ENCODE data around the gene POLR2E. TPM values are rescaled to one million over a fixed set of nuclear protein-coding genes. Genes with fewer than 3 reads are reported as not detected.

Gene POLR2E
- total RNA-seq, 2 experiments from 2014 or later = 176 to 177 TPM

GRCh38 chr19:1081301-1082164 lies 13.6 kb downstream of the POLR2E start:
- ChIA-PET CTCF (interaction anchor here (1.2 to 1.6 kb wide), 3 partner anchors 9 to 54 kb away, joined by 3 to 6 read pairs (median 4); no protein-coding TSS in a partner anchor), POLR2A (interaction anchor here (0.8 to 9.3 kb wide), 5 partner anchors 7 to 188 kb away, joined by 3 to 113 read pairs (median 6); partner anchors contain the start of genes ARHGAP45 and CIRBP)
- Mint-ChIP-seq H3K9me3 (ENCODE audit: insufficient read depth) (no peaks in the 10 kb centered on the region), H3K4me3 (no peak overlapping the region), H3K27me3 (ENCODE audit: low read depth) (no peaks in the 10 kb centered on the region), H3K4me1 (ENCODE audit: low read depth) (peaks cover 65% of the 10 kb centered on the region), H3K27ac (peak overlapping the region; percentile 78), H3K36me3 (ENCODE audit: low read depth) (peaks cover 81% of the 10 kb centered on the region)
- ATAC-seq (no peak), DNase-seq (no peak)

- H3K4me1 Mint-ChIP-seq (ENCODE audit: low read depth) = peaks cover 66% of the 10 kb centered on the region
Measured at GRCh38 chr19:1080360-1081161, 14.6 kb downstream of the POLR2E start.

GRCh38 chr19:1079566-1080111 lies 15.5 kb downstream of the POLR2E start:
- POLR2A ChIA-PET = interaction anchor here (0.7 to 9.3 kb wide), 8 partner anchors 8 to 189 kb away, joined by 3 to 113 read pairs (median 4); partner anchors contain the start of gene ARHGAP45
- Mint-ChIP-seq H3K27ac (peak overlapping the region; percentile 93), H3K36me3 (ENCODE audit: low read depth) (peaks cover 80% of the 10 kb centered on the region), H3K9me3 (ENCODE audit: insufficient read depth) (no peaks in the 10 kb centered on the region), H3K4me3 (peak overlapping the region; percentile 85), H3K4me1 (ENCODE audit: low read depth) (peaks cover 62% of the 10 kb centered on the region), H3K27me3 (ENCODE audit: low read depth) (no peaks in the 10 kb centered on the region)
- DNase-seq (peak; percentile 90), ATAC-seq (no peak)
- CTCF ChIA-PET = interaction anchor here (0.7 to 3.0 kb wide), 6 partner anchors 11 to 96 kb away, joined by 3 to 16 read pairs (median 4); partner anchors contain the start of genes ARHGAP45 and WDR18

More at GRCh38 chr19:1080360-1081161, 14.6 kb downstream of the POLR2E start:
- Mint-ChIP-seq H3K4me3 (peak overlapping the region; percentile 25), H3K27me3 (ENCODE audit: low read depth) (no peaks in the 10 kb centered on the region), H3K9me3 (ENCODE audit: insufficient read depth) (no peaks in the 10 kb centered on the region), H3K36me3 (ENCODE audit: low read depth) (peaks cover 84% of the 10 kb centered on the region), H3K27ac (peak overlapping the region; percentile 67)
- ChIA-PET POLR2A (interaction anchor here (0.8 to 9.3 kb wide), 6 partner anchors 8 to 96 kb away, joined by 3 to 113 read pairs (median 6); partner anchors contain the start of gene ARHGAP45), CTCF (interaction anchor here (0.7 to 3.0 kb wide), 7 partner anchors 10 to 97 kb away, joined by 3 to 16 read pairs (median 3); partner anchors contain the start of genes ARHGAP45 and WDR18)
- DNase-seq (no peak), ATAC-seq (no peak)

GRCh38 chr19:1076951-1077350 lies 18.2 kb downstream of the POLR2E start:
- ATAC-seq = peak; percentile 83
- Mint-ChIP-seq H3K9me3 (ENCODE audit: insufficient read depth) (no peaks in the 10 kb centered on the region), H3K36me3 (ENCODE audit: low read depth) (peaks cover 85% of the 10 kb centered on the region), H3K4me1 (ENCODE audit: low read depth) (peaks cover 68% of the 10 kb centered on the region), H3K27ac (peak overlapping the region; percentile 93), H3K27me3 (ENCODE audit: low read depth) (no peaks in the 10 kb centered on the region), H3K4me3 (peak overlapping the region; percentile 85)
- POLR2A ChIA-PET = interaction anchor here (1.0 to 9.3 kb wide), 5 partner anchors 11 to 57 kb away, joined by 3 to 113 read pairs (median 4); partner anchors contain the start of genes ABCA7 and ARHGAP45
- DNase-seq = peak; percentile 98
- CTCF ChIA-PET = interaction anchor here (0.6 to 3.4 kb wide), 3 partner anchors 10 to 13 kb away, joined by 3 to 25 read pairs (median 11); partner anchors contain the start of gene ARHGAP45

GRCh38 chr19:1076046-1076386 lies 19.2 kb downstream of the POLR2E start:
- Mint-ChIP-seq H3K27ac (peak overlapping the region; percentile 93), H3K36me3 (ENCODE audit: low read depth) (peaks cover 82% of the 10 kb centered on the region), H3K9me3 (ENCODE audit: insufficient read depth) (no peaks in the 10 kb centered on the region), H3K4me1 (ENCODE audit: low read depth) (peaks cover 65% of the 10 kb centered on the region), H3K27me3 (ENCODE audit: low read depth) (no peaks in the 10 kb centered on the region), H3K4me3 (peak overlapping the region; percentile 67)
- CTCF ChIA-PET = interaction anchor here (0.7 to 3.4 kb wide), 7 partner anchors 9 to 191 kb away, joined by 3 to 25 read pairs (median 5); partner anchors contain the start of genes ABCA7 and ARHGAP45
- POLR2A ChIA-PET = interaction anchor here (0.5 to 9.3 kb wide), 9 partner anchors 10 to 194 kb away, joined by 3 to 113 read pairs (median 4); partner anchors contain the start of genes ARHGAP45 and CIRBP
- DNase-seq = no peak
- ATAC-seq = no peak

- Mint-ChIP-seq H3K4me3 (peak overlapping the region; percentile 69), H3K27ac (peak overlapping the region; percentile 93), H3K4me1 (ENCODE audit: low read depth) (peaks cover 54% of the 10 kb centered on the region), H3K36me3 (ENCODE audit: low read depth) (peaks cover 72% of the 10 kb centered on the region), H3K9me3 (ENCODE audit: insufficient read depth) (no peaks in the 10 kb centered on the region), H3K27me3 (ENCODE audit: low read depth) (no peaks in the 10 kb centered on the region)
- ChIA-PET POLR2A (interaction anchor here (0.6 to 9.3 kb wide), 10 partner anchors 9 to 194 kb away, joined by 3 to 113 read pairs (median 4); partner anchors contain the start of genes ARHGAP45 and CIRBP), CTCF (interaction anchor here (0.7 to 3.4 kb wide), 6 partner anchors 10 to 192 kb away, joined by 3 to 25 read pairs (median 6); partner anchors contain the start of gene WDR18)
- DNase-seq (peak; percentile 91), ATAC-seq (peak; percentile 15)
Measured at GRCh38 chr19:1074544-1075283, 20.5 kb downstream of the POLR2E start.

GRCh38 chr19:1073956-1074517 lies 21.1 kb downstream of the POLR2E start:
- CTCF ChIA-PET = interaction anchor here (0.9 to 1.0 kb wide), 2 partner anchors 9 to 27 kb away, joined by 3 to 7 read pairs; no protein-coding TSS in a partner anchor
- Mint-ChIP-seq H3K36me3 (ENCODE audit: low read depth) (peaks cover 72% of the 10 kb centered on the region), H3K4me3 (peak overlapping the region; percentile 69), H3K27me3 (ENCODE audit: low read depth) (no peaks in the 10 kb centered on the region), H3K4me1 (ENCODE audit: low read depth) (peaks cover 57% of the 10 kb centered on the region), H3K9me3 (ENCODE audit: insufficient read depth) (no peaks in the 10 kb centered on the region), H3K27ac (peak overlapping the region; percentile 78)
- ATAC-seq (no peak), DNase-seq (no peak)
- POLR2A ChIA-PET = interaction anchor here (0.6 to 9.3 kb wide), 8 partner anchors 8 to 195 kb away, joined by 3 to 113 read pairs (median 3); partner anchors contain the start of genes ARHGAP45 and CIRBP

- Mint-ChIP-seq H3K27me3 (ENCODE audit: low read depth) (no peaks in the 10 kb centered on the region), H3K36me3 (ENCODE audit: low read depth) (peaks cover 71% of the 10 kb centered on the region), H3K4me1 (ENCODE audit: low read depth) (peaks cover 62% of the 10 kb centered on the region), H3K27ac (peak overlapping the region; percentile 78), H3K9me3 (ENCODE audit: insufficient read depth) (no peaks in the 10 kb centered on the region), H3K4me3 (peak overlapping the region; percentile 69)
- DNase-seq (no peak), ATAC-seq (no peak)
- POLR2A ChIA-PET = interaction anchor here (0.8 to 1.3 kb wide), 7 partner anchors 9 to 196 kb away, joined by 3 to 4 read pairs (median 3); partner anchors contain the start of genes CIRBP and RNU6-2
- CTCF ChIA-PET = no interaction called here
Measured at GRCh38 chr19:1073063-1073955, 21.9 kb downstream of the POLR2E start.

- H3K36me3 Mint-ChIP-seq (ENCODE audit: low read depth) = peaks cover 65% of the 10 kb centered on the region
- H3K9me3 Mint-ChIP-seq (ENCODE audit: insufficient read depth) = no peaks in the 10 kb centered on the region
- CTCF ChIA-PET = no interaction called here
- H3K27ac Mint-ChIP-seq = peak overlapping the region; percentile 72
- peaks cover 59% of the 10 kb centered on the region for H3K4me1 Mint-ChIP-seq (ENCODE audit: low read depth)
- peak overlapping the region; percentile 28 for H3K4me3 Mint-ChIP-seq
- POLR2A ChIA-PET = interaction anchor here (0.7 to 1.3 kb wide), 8 partner anchors 9 to 197 kb away, joined by 3 to 5 read pairs (median 4); partner anchors contain the start of genes CIRBP and RNU6-2
- ATAC-seq (no peak), DNase-seq (no peak)
- no peaks in the 10 kb centered on the region for H3K27me3 Mint-ChIP-seq (ENCODE audit: low read depth)
Measured at GRCh38 chr19:1072371-1073015, 22.7 kb downstream of the POLR2E start.

Measured in activated CD8-positive, alpha-beta T cell treated with anti-CD3 and anti-CD28 coated beads, Interleukin-2, amount 10 ng/mL, durations not matched to agents 7 days and 5 days (primary cell).